H1 (cell line): ENCODE data around the gene DRAM2. TPM values are rescaled to one million over a fixed set of nuclear protein-coding genes. Genes with fewer than 3 reads are reported as not detected.

ENCODE experiments used
- CTCF ChIA-PET: fragments of 300-600 bp; sonication (Branson Sonifier 250); formaldehyde crosslinking; loops from one replicate; lab custom pipeline; 2021; ENCODE audit not compliant: partially characterized antibody; lab: Charles Lee
- POLR2A ChIA-PET: fragments of 300-600 bp; sonication (Branson Sonifier 250); formaldehyde crosslinking; loops from one replicate; lab custom pipeline; 2021; ENCODE audit warnings: inconsistent platforms; ENCODE audit not compliant: partially characterized antibody; lab: Charles Lee
- DNase-seq, 2 experiments: peaks; one replicate each; pipeline versions ENCODE4 v3.0.0 to v3.0.0-alpha.2; 2010 to 2022; ENCODE audit warnings: low spot score in 2 of 2, low read depth in 1 of 2, mixed read lengths in 1 of 2
- FAIRE-seq: peaks from 2 replicates; lab custom pipeline; 2011; peaks lifted over from hg19 to GRCh38; lab: Jason Lieb, UNC
- H2AFZ ChIP-seq: 2 replicates; pipeline ENCODE4 v1.8.1; 2012; ENCODE audit warnings: low read length, inconsistent platforms
- H2AK5ac ChIP-seq: 2 replicates; pipeline ENCODE4 v1.6.1; 2013; ENCODE audit warnings: low read depth, low read length
- H2BK120ac ChIP-seq: replicated peaks from 2 replicates; pipeline ENCODE3; 2013; ENCODE audit warnings: low read depth, low read length, inconsistent platforms
- H2BK12ac ChIP-seq: 2 replicates; pipeline ENCODE4 v1.6.1; 2013; ENCODE audit warnings: low read depth, low read length
- H2BK15ac ChIP-seq: 2 replicates; pipeline ENCODE4 v1.6.1; 2013; ENCODE audit warnings: low read length
- H2BK20ac ChIP-seq: 2 replicates; pipeline ENCODE4 v1.6.1; 2013; ENCODE audit warnings: low read length
- H2BK5ac ChIP-seq: 2 replicates; pipeline ENCODE4 v1.6.1; 2013; ENCODE audit warnings: low read depth, low read length
- H3K14ac ChIP-seq: 2 replicates; pipeline ENCODE4 v1.6.1; 2013; ENCODE audit warnings: inconsistent platforms; ENCODE audit not compliant: insufficient read length
- H3K18ac ChIP-seq: 2 replicates; pipeline ENCODE4 v1.6.1; 2013; ENCODE audit warnings: low read length; ENCODE audit errors: extremely low read depth
- H3K23ac ChIP-seq: 2 replicates; pipeline ENCODE4 v1.6.1; 2013; ENCODE audit warnings: inconsistent platforms; ENCODE audit not compliant: insufficient read length
- H3K23me2 ChIP-seq: 2 replicates; pipeline ENCODE4 v1.6.1; 2013; ENCODE audit warnings: low read depth, low read length
- H3K27ac ChIP-seq: 2 replicates; pipeline ENCODE4 v1.6.1; 2011; ENCODE audit warnings: low read depth, low read length, inconsistent platforms
- H3K27me3 ChIP-seq, 4 experiments: replicated peaks in 1 of 4; 1 replicate in 1 of 4; 2 replicates in 3 of 4; pipeline versions ENCODE4 v1.6.1 to v1.8.1; 2011 to 2013; ENCODE audit warnings: low read length in 3 of 4, mild to moderate bottlenecking in 3 of 4, inconsistent platforms in 2 of 4, mixed read lengths in 2 of 4, moderate library complexity in 1 of 4; ENCODE audit not compliant: control insufficient read depth in 3 of 4, insufficient read depth in 3 of 4; ENCODE audit errors: extremely low read depth in 1 of 4
- H3K36me3 ChIP-seq, 4 experiments: 2 replicates each; pipeline versions ENCODE4 v1.6.1 to v1.8.1; 2011 to 2013; ENCODE audit warnings: mild to moderate bottlenecking in 4 of 4, low read length in 3 of 4, moderate library complexity in 2 of 4, control low read depth in 1 of 4, inconsistent platforms in 1 of 4; ENCODE audit not compliant: insufficient read depth in 4 of 4, control insufficient read depth in 2 of 4
- H3K4ac ChIP-seq: replicated peaks from 2 replicates; pipeline ENCODE3; 2013; ENCODE audit warnings: low read length, low read depth, mixed read lengths, inconsistent platforms; ENCODE audit not compliant: insufficient read length
- H3K4me1 ChIP-seq, 4 experiments: replicated peaks in 1 of 4; 1 replicate in 1 of 4; 2 replicates in 3 of 4; pipeline versions ENCODE4 v1.6.1 to v1.8.1; 2011 to 2013; ENCODE audit warnings: low read length in 3 of 4, inconsistent platforms in 2 of 4, mixed read lengths in 1 of 4; ENCODE audit not compliant: insufficient read depth in 4 of 4, control insufficient read depth in 3 of 4
- H3K4me2 ChIP-seq, 2 experiments: 2 replicates each; pipeline versions ENCODE4 v1.6.1 to v1.8.1; 2011 to 2013; ENCODE audit warnings: low read depth in 2 of 2, low read length in 2 of 2, control low read depth in 1 of 2, inconsistent platforms in 1 of 2, mild to moderate bottlenecking in 1 of 2; ENCODE audit not compliant: insufficient read depth in 1 of 2
- H3K4me3 ChIP-seq, 4 experiments: fragments of 200-600, 300-600 bp in 1 of 4; sonication (generic), shearing (Covaris generic), sonication (Bioruptor Twin) in 1 of 4; 2 replicates each; pipeline versions ENCODE4 v1.5.1 to v1.8.1; 2011 to 2016; ENCODE audit warnings: low read length in 4 of 4, low read depth in 3 of 4, control low read depth in 2 of 4, inconsistent platforms in 2 of 4, mild to moderate bottlenecking in 2 of 4, mixed read lengths in 1 of 4, moderate library complexity in 1 of 4; ENCODE audit not compliant: insufficient read depth in 2 of 4; ENCODE audit errors: extremely low read depth in 1 of 4
- H3K56ac ChIP-seq: replicated peaks from 2 replicates; pipeline ENCODE3; 2013; ENCODE audit warnings: low read depth, mild to moderate bottlenecking, mixed read lengths, low read length, inconsistent platforms; ENCODE audit not compliant: insufficient read length
- H3K79me1 ChIP-seq: 2 replicates; pipeline ENCODE4 v1.6.1; 2013; ENCODE audit warnings: low read depth, low read length, control low read depth
- H3K79me2 ChIP-seq, 2 experiments: 2 replicates each; pipeline versions ENCODE4 v1.6.1 to v1.8.1; 2012 to 2013; ENCODE audit warnings: low read length in 2 of 2, mild to moderate bottlenecking in 2 of 2, inconsistent platforms in 1 of 2; ENCODE audit not compliant: insufficient read depth in 2 of 2, control insufficient read depth in 1 of 2
- H3K9ac ChIP-seq, 4 experiments: replicated peaks in 1 of 4; 1 replicate in 1 of 4; 2 replicates in 3 of 4; pipeline versions ENCODE4 v1.6.1 to v1.8.1; 2011 to 2013; ENCODE audit warnings: low read depth in 3 of 4, low read length in 3 of 4, control low read depth in 2 of 4, mild to moderate bottlenecking in 2 of 4, moderate library complexity in 2 of 4, inconsistent platforms in 1 of 4; ENCODE audit errors: extremely low read depth in 1 of 4
- H3K9me3 ChIP-seq, 2 experiments: 2 replicates each; pipeline versions ENCODE4 v1.6.1 to v1.8.1; 2012 to 2013; ENCODE audit warnings: mild to moderate bottlenecking in 2 of 2, moderate library complexity in 2 of 2, control low read depth in 1 of 2, inconsistent platforms in 1 of 2, low read depth in 1 of 2, low read length in 1 of 2, mixed read lengths in 1 of 2; ENCODE audit not compliant: insufficient read depth in 2 of 2
- H4K20me1 ChIP-seq, 2 experiments: replicated peaks in 1 of 2; 2 replicates each; pipeline versions ENCODE3 to v1.8.1; 2011 to 2013; ENCODE audit warnings: inconsistent platforms in 2 of 2, low read length in 2 of 2, mild to moderate bottlenecking in 1 of 2; ENCODE audit not compliant: insufficient read depth in 2 of 2, control insufficient read depth in 1 of 2
- H4K5ac ChIP-seq: 2 replicates; pipeline ENCODE4 v1.6.1; 2013; ENCODE audit warnings: low read length, low read depth, mixed read lengths, inconsistent platforms; ENCODE audit not compliant: insufficient read length
- H4K8ac ChIP-seq: 2 replicates; pipeline ENCODE4 v1.8.0; 2013; ENCODE audit warnings: mild to moderate bottlenecking, moderate library complexity, low read length, inconsistent platforms; ENCODE audit not compliant: insufficient read depth; ENCODE audit errors: extremely low read depth
- H4K91ac ChIP-seq: replicated peaks from 2 replicates; pipeline ENCODE3; 2013; ENCODE audit warnings: low read length, mixed read lengths, inconsistent platforms; ENCODE audit not compliant: insufficient read length
- BRCA1 ChIP-seq: IDR thresholded peaks from 2 replicates; pipeline ENCODE4 v1.6.1; 2012; ENCODE audit warnings: low read depth, low read length, improper control_type of control experiment
- CHD1 ChIP-seq: IDR thresholded peaks from 2 replicates; pipeline ENCODE4 v1.6.1; 2012; ENCODE audit warnings: low read depth, low read length, improper control_type of control experiment
- GTF2F1 ChIP-seq: IDR thresholded peaks from 2 replicates; pipeline ENCODE4 v1.6.1; 2012; ENCODE audit warnings: low read depth, low read length, improper control_type of control experiment, borderline replicate concordance
- POLR2A ChIP-seq, 2 experiments: IDR thresholded peaks; 1 replicate in 1 of 2; 2 replicates in 1 of 2; pipeline ENCODE4 v1.6.1; 2011; ENCODE audit warnings: low read depth in 2 of 2, low read length in 2 of 2, mild to moderate bottlenecking in 2 of 2; ENCODE audit errors: control extremely low read depth in 1 of 2
- RFX5 ChIP-seq: IDR thresholded peaks from 2 replicates; pipeline ENCODE4 v1.6.1; 2011; ENCODE audit warnings: low read depth, low read length, improper control_type of control experiment, borderline replicate concordance
- SIX5 ChIP-seq: IDR thresholded peaks from 2 replicates; pipeline ENCODE4 v1.6.1; 2011; ENCODE audit warnings: mild to moderate bottlenecking, low read depth, low read length
- ZNF274 ChIP-seq: IDR thresholded peaks from 2 replicates; pipeline ENCODE4 v1.7.0; 2012; ENCODE audit warnings: low read length, borderline replicate concordance; ENCODE audit errors: extremely low read depth
- WGBS, 2 experiments: shearing (Covaris generic) in 1 of 2; methylation state at CpG; one replicate each; pipeline versions ENCODE4 v1.1.6 to v1.1.7; 2013 to 2015; ENCODE audit warnings: low lambda C conversion rate in 2 of 2, mixed read lengths in 2 of 2, inconsistent platforms in 1 of 2, low coverage in 1 of 2, missing lambda C conversion rate in 1 of 2; ENCODE audit not compliant: insufficient replicate concordance in 2 of 2, insufficient coverage in 1 of 2, insufficient read length in 1 of 2; ENCODE audit errors: extremely low coverage in 1 of 2, missing lambda C conversion rate in 1 of 2; 5-methylcytosine and 5-hydroxymethylcytosine counted together
- polyA plus RNA-seq, 7 experiments: library from polyadenylated mRNA; depleted of rRNA in 3 of 7; stranded (reverse) in 5 of 7; unstranded in 2 of 7; fragments of >200 nt in 5 of 7; fragments of 200-250 nt in 2 of 7; gene quantifications; 1 replicate in 5 of 7; 2 replicates in 1 of 7; 4 replicates in 1 of 7; pipeline versions ENCODE4 v1.2.1 to v1.2.3, GENCODE V29; 2011 to 2013; ENCODE audit warnings: missing spikeins in 2 of 7, mixed read lengths in 2 of 7
- total RNA-seq: library from RNA; stranded (reverse); fragmentation: NEBNext Ultra II Directional; extraction: Animal tissue kit (Norgen Biotek cat#: 25700); gene quantifications from 2 replicates; pipeline ENCODE4 v1.2.1, GENCODE V29; 2021

The DRAM2 gene
- total and polyA plus RNA-seq, 2 of the 8 experiments (the other 6 are each of a cell fraction or from before 2014, with no cell fraction given), result 35.2 to 68.2 TPM

DNA sequence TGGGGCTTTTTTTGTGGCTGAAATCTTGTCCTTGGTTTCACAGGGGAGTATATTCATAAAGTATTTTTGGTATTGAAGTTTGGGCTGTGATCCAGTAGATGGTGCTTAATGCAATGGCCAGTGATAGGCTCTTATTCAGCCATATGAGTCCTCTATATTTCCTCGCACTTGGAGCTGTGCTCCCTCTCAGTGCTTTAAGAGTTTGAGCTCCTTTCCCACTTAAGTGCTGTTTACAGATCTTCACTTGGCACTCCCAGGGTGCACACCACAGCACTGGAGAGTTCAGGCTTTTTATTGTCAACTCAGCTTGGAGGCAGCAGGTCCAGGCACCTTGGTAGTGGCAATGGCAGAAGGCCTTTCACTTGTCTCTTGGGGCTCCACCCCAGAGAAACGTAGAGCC, 54.9 kb downstream of the DRAM2 start:
- 55% methylated on average over 2 of the region's 2 CpGs; no CpG with 5 or more reads in 1 of the 2 experiments for WGBS, 2 experiments
- POLR2A ChIA-PET, result no interaction called here
- H3K23ac ChIP-seq, result no peak overlapping the region

More for the DNA sequence above, 54.9 kb downstream of the DRAM2 start:
- Histone ChIP-seq H3K56ac (no peak overlapping the region), H3K9me3 (peaks cover 15 to 24% of the 10 kb centered on the region in 2 experiments; a peak in 3 of 4 replicates), H3K4ac (no peak overlapping the region), H3K27me3 (no peaks in the 10 kb centered on the region; a peak in 1 of 7 replicates), H3K14ac (no peak overlapping the region), H2AFZ (no peak overlapping the region), H3K27ac (no peak overlapping the region), H3K18ac (no peak overlapping the region), H4K20me1 (no peaks in the 10 kb centered on the region), H3K4me1 (no peaks in the 10 kb centered on the region), H4K91ac (no peak overlapping the region), H2BK20ac (no peak overlapping the region), H3K4me3 (no peak overlapping the region), H2BK120ac (no peak overlapping the region), H4K8ac (no peak overlapping the region), H3K79me1 (no peaks in the 10 kb centered on the region), H4K5ac (no peak overlapping the region), H3K36me3 (no peaks in the 10 kb centered on the region), H2BK5ac (no peak overlapping the region), H3K9ac (no peak overlapping the region), H3K79me2 (no peaks in the 10 kb centered on the region), H2BK15ac (no peak overlapping the region), H2BK12ac (no peak overlapping the region), H3K23me2 (no peaks in the 10 kb centered on the region)
- DNase-seq, result no peak
- CTCF ChIA-PET, result no interaction called here
- TF ChIP-seq POLR2A (IDR thresholded peaks at IDR 0.05; ENCODE audit: control extremely low read depth in 1 of 2, low read depth in 2 of 2, low read length in 2 of 2) (no peak), ZNF274 (peak; percentile 48; the same call in 1 of the 2 replicates), SIX5 (no peak), BRCA1 (no peak), RFX5 (no peak), GTF2F1 (no peak), CHD1 (no peak)
- TF ChIP-seq, all 59 proteins: peak for 1
- Histone ChIP-seq H3K4me2 (no peak overlapping the region), H2AK5ac (no peak overlapping the region)
- FAIRE-seq, result no peak
